Adipocyte (in vitro differentiated cells): ENCODE results near the gene WDFY3.

ENCODE experiments used
- DNase-seq: peaks from one replicate; pipeline ENCODE4 v3.0.0-alpha.2; 2015; ENCODE audit warnings: low read depth
- H3K27me3 ChIP-seq: replicated peaks from 2 replicates; pipeline ENCODE4 v1.7.0; 2013; ENCODE audit warnings: mild to moderate bottlenecking, low read length, moderate library complexity; ENCODE audit not compliant: control insufficient read depth, insufficient read depth
- H3K36me3 ChIP-seq: 2 replicates; pipeline ENCODE4 v1.7.0; 2013; ENCODE audit warnings: low read length, mild to moderate bottlenecking, moderate library complexity; ENCODE audit not compliant: control insufficient read depth, insufficient read depth, severe bottlenecking
- H3K4me1 ChIP-seq: 2 replicates; pipeline ENCODE4 v1.7.0; 2013; ENCODE audit warnings: mild to moderate bottlenecking, low read length, moderate library complexity; ENCODE audit not compliant: control insufficient read depth, insufficient read depth
- H3K4me3 ChIP-seq: 2 replicates; pipeline ENCODE4 v1.7.0; 2013; ENCODE audit warnings: mild to moderate bottlenecking, low read length, moderate library complexity
- H3K9ac ChIP-seq: 2 replicates; pipeline ENCODE4 v1.7.0; 2013; ENCODE audit warnings: mild to moderate bottlenecking, low read length, moderate library complexity
- H3K9me3 ChIP-seq: 2 replicates; pipeline ENCODE4 v1.7.0; 2013; ENCODE audit warnings: mild to moderate bottlenecking, low read length, moderate library complexity; ENCODE audit not compliant: control insufficient read depth

WDFY3 gene

DNA sequence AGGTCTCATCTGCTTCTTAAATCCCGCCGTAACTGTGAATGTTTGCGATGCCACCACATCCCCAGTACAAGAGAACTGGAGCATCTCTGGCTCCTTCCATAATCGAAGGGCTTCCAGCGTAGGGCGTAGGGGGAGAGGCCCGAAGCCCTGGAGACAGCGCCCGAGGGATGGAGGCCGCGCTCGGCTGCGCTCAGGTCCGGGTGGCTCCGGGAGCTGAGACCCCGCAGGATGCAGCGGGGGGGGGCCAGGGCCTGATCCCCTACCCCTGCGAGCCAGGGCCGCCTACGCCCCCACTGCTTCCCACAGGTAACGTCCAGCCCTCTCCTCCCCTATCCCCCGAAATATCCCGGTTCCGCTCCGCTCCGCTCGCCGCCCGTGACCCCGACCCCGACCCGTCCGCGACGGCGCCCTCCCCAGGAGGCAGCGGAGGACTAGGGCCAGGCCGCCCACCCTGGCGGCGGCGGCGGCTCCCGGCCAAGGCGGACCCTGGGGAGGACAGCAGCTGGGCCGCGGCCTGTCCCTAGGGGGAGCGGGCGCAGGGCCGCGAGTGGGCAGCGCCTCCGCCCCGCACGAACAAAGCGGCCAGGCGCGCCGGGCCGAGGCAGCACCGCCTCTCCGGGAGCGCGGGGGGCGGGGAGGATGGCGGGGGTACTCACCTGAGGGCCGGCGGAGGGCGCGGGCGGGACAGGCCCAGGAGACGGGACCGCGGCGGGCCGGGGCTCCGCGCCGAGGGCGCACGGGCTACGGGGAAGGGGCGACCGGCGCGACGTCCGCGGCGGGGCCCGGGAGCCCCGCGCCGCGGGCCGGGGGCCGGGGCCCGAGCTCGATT, 723 bp downstream of the WDFY3 start:
- H3K36me3 ChIP-seq: no peaks in the 10 kb centered on the region
- H3K4me3 ChIP-seq: peak overlapping the region; percentile 98
- peak overlapping the region; percentile 92 for H3K9ac ChIP-seq
- H3K27me3 ChIP-seq: no peaks in the 10 kb centered on the region
- peak; percentile 74 for DNase-seq
- H3K9me3 ChIP-seq: no peaks in the 10 kb centered on the region
- peaks cover 31% of the 10 kb centered on the region for H3K4me1 ChIP-seq

DNA sequence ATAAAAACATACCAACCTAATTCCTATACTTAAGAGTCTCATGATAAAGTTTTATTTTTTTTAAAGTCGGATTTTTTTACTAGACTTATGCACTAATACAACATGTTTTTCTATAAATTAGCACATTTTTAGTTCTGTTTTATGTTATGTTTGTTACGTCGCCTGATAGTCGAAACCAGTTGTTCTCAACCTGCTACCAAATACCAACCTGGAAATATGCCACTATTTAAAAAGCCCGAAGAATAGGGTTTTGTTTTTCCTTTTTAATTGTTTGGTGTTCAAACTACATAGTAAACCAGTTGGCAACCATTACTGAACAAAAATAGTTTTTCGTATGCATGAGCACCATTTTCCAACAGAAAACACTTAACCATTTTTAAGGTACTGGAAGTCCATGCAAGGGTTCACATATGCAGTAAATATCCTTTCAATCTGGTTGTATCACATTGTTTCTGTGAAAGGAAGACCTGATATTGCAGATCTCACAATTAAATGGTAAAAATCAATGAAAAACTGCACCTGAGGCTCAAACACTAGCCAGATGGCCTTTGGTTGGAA, 1.4 kb downstream of the WDFY3 start:
- H3K9me3 ChIP-seq: no peaks in the 10 kb centered on the region
- H3K4me1 ChIP-seq: peaks cover 30% of the 10 kb centered on the region
- peak overlapping the region; percentile 98 for H3K4me3 ChIP-seq
- DNase-seq: peak; percentile 34
- H3K27me3 ChIP-seq: no peaks in the 10 kb centered on the region
- peak overlapping the region; percentile 92 for H3K9ac ChIP-seq
- no peaks in the 10 kb centered on the region for H3K36me3 ChIP-seq

GRCh38 chr4:84962102-84962501, 4.4 kb downstream of the WDFY3 start:
- Histone ChIP-seq H3K4me3 (no peak overlapping the region), H3K27me3 (no peaks in the 10 kb centered on the region), H3K36me3 (no peaks in the 10 kb centered on the region), H3K9ac (no peak overlapping the region), H3K9me3 (no peaks in the 10 kb centered on the region), H3K4me1 (peaks cover 18% of the 10 kb centered on the region)
- DNase-seq: no peak

DNA sequence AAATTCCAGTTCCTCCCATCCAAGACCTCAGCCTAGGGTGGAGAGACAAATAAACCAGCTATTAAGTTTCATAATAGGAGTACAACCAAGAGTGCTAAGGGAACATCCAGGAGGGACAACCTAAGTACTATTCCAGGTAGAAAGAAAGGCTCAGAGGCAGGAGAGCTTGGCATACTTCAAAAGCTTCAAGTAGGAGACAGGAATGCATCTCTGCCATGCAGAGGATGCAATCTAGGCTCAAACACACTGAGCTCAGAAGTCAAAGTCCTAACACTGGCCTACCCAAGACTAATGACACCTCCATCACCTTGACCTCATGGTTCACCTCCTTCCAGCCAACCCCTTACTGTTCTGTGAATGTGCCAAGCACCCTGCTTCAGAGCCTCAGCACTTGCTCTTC, 8.1 kb downstream of the WDFY3 start:
- no peak overlapping the region for H3K9ac ChIP-seq
- H3K9me3 ChIP-seq: no peaks in the 10 kb centered on the region
- no peak overlapping the region for H3K4me3 ChIP-seq
- no peaks in the 10 kb centered on the region for H3K36me3 ChIP-seq
- peaks cover 6% of the 10 kb centered on the region for H3K4me1 ChIP-seq
- DNase-seq: no peak
- H3K27me3 ChIP-seq: no peaks in the 10 kb centered on the region

- H3K27me3 ChIP-seq: no peaks in the 10 kb centered on the region
- no peaks in the 10 kb centered on the region for H3K36me3 ChIP-seq
- no peaks in the 10 kb centered on the region for H3K9me3 ChIP-seq
- no peak overlapping the region for H3K4me3 ChIP-seq
- DNase-seq: no peak
- peaks cover 6% of the 10 kb centered on the region for H3K4me1 ChIP-seq
- H3K9ac ChIP-seq: no peak overlapping the region
Observed at GRCh38 chr4:84957514-84958420, 8.7 kb downstream of the WDFY3 start.

DNA sequence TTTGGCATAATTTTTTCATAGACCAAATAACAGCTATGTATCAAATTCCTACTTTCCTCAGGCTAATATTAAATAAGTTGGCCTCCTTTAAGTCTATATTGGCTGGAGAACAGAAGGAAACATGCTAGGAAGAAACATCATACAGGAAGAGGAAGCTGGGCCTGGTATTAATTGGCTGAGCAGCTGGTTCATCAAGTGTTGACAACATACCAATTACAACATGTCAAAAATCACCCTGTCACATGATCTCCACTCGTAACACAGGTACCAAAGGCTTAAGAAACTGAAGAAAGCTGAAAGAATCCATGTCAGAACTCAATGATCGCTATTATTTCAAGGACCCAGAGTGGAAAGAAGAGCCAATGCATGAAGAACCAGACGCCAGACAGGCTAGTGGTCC, 10.5 kb downstream of the WDFY3 start:
- Histone ChIP-seq H3K9ac (no peak overlapping the region), H3K9me3 (no peaks in the 10 kb centered on the region), H3K27me3 (no peaks in the 10 kb centered on the region), H3K36me3 (no peaks in the 10 kb centered on the region), H3K4me1 (peaks cover 16% of the 10 kb centered on the region), H3K4me3 (no peak overlapping the region)
- no peak for DNase-seq

GRCh38 chr4:84954982-84955567, 11.4 kb downstream of the WDFY3 start:
- Histone ChIP-seq H3K36me3 (no peaks in the 10 kb centered on the region), H3K9ac (no peak overlapping the region), H3K9me3 (no peaks in the 10 kb centered on the region), H3K27me3 (no peaks in the 10 kb centered on the region), H3K4me1 (peaks cover 16% of the 10 kb centered on the region), H3K4me3 (no peak overlapping the region)
- no peak for DNase-seq

DNA sequence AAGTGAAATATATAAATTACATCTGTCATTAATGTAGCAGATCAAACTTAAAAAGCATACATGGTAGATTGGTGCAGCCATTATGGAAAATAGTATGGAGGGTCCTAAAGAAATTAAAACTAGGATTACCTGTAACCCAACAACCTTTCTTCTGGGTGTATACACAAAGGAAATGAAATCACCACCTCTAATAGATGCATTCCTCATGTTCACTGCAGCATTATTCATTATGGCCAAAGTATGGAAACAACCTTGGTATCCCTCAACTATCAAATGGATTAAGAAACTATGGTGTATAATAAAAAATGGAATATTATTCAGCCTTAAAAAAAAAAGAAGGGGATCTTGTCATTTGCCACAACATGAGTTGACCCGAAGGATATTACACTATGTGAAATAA, 13.7 kb downstream of the WDFY3 start:
- H3K4me1 ChIP-seq: peaks cover 21% of the 10 kb centered on the region

DNA sequence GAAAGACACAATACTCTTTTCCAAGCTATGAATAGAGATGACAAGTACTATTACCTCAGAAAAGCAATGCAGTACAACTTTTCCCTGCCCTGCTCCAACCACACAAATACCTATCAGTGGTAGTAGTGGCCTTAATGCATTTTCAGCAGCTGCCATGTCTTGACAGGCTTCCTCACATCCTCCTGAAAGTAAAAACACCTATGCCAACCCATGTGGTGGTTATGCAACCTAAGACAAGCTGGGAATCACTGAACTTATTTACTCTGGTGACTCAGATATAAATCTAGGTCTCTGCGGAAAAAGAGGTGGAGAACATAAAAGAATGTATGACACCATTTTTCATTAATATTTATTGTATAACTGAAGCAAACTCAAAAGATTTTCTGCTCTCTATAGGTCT, 14.5 kb downstream of the WDFY3 start:
- no peaks in the 10 kb centered on the region for H3K36me3 ChIP-seq
- H3K4me3 ChIP-seq: no peak overlapping the region
- peak; percentile 56 for DNase-seq
- no peak overlapping the region for H3K9ac ChIP-seq
- no peaks in the 10 kb centered on the region for H3K9me3 ChIP-seq
- H3K4me1 ChIP-seq: peaks cover 21% of the 10 kb centered on the region
- H3K27me3 ChIP-seq: no peaks in the 10 kb centered on the region

More for the DNA sequence above, 13.7 kb downstream of the WDFY3 start:
- Histone ChIP-seq H3K36me3 (no peaks in the 10 kb centered on the region), H3K4me3 (no peak overlapping the region), H3K9me3 (no peaks in the 10 kb centered on the region), H3K27me3 (no peaks in the 10 kb centered on the region), H3K9ac (no peak overlapping the region)
- no peak for DNase-seq

DNA sequence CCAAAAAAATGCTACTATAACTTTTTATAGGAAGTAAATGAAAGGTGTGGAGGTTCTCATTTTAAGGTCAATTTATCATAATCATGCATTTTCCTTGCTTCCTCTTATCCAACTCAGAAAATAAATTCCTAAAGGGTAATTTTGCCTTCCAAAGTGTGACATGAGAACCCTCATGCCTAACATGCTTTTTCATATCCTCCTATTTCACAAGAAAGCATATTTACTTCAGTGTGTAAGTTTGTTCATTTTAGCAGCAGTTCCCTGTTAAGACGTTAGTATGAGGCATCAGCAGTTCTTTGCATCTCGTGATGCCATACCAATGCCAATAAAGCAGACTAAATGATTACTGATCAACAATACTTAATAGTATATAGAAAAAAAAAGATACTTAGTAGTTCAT, 18.4 kb downstream of the WDFY3 start:
- DNase-seq: peak; percentile 52
- H3K36me3 ChIP-seq: no peaks in the 10 kb centered on the region
- H3K9ac ChIP-seq: no peak overlapping the region
- H3K4me1 ChIP-seq: peaks cover 21% of the 10 kb centered on the region
- no peaks in the 10 kb centered on the region for H3K27me3 ChIP-seq
- H3K9me3 ChIP-seq: no peaks in the 10 kb centered on the region
- H3K4me3 ChIP-seq: no peak overlapping the region

- H3K36me3 ChIP-seq: peaks cover 7% of the 10 kb centered on the region
- H3K27me3 ChIP-seq: no peaks in the 10 kb centered on the region
- H3K9me3 ChIP-seq: peaks cover 17% of the 10 kb centered on the region
- H3K4me1 ChIP-seq: peaks cover 11% of the 10 kb centered on the region
- no peak overlapping the region for H3K4me3 ChIP-seq
- no peak overlapping the region for H3K9ac ChIP-seq
- DNase-seq: no peak
Observed at GRCh38 chr4:84944947-84945346, 21.5 kb downstream of the WDFY3 start.
